Measurements from ENCODE around the gene IGHMBP2.

GRCh38 chr11:68977781-68978625 lies 74.3 kb downstream of the IGHMBP2 start:
- no peak for TF ChIP-seq CTCF (conservative IDR thresholded peaks at IDR 0.05)
- TF ChIP-seq ZFX (IDR thresholded peaks at IDR 0.05): no peak

Measured in C4-2B (cell line).